SU-DHL-6 (cell line): ENCODE results near the gene AOAH.

Experiments used
- EZH2phosphoT487 ChIP-seq: fragments of 200-600 bp; sonication (generic), shearing (Covaris generic); conservative IDR thresholded peaks from 2 replicates; pipeline ENCODE4 v1.6.1; 2018; ENCODE audit warnings: mild to moderate bottlenecking, antibody characterized with exemption, low read length, moderate library complexity, mixed read lengths
- TF ChIP-seq, protein P1 (sequence below): fragments of 200-600 bp; sonication (generic); IDR thresholded peaks from one replicate; pipeline ENCODE4 v1.5.1; 2017; ENCODE audit warnings: antibody characterized with exemption, mild to moderate bottlenecking, low read length, moderate library complexity; ENCODE audit not compliant: insufficient read depth, poor library complexity, severe bottlenecking

GRCh38 chr7:36527549-36527913 lies 196.8 kb downstream of the AOAH start:
- TF ChIP-seq, protein P1, sequence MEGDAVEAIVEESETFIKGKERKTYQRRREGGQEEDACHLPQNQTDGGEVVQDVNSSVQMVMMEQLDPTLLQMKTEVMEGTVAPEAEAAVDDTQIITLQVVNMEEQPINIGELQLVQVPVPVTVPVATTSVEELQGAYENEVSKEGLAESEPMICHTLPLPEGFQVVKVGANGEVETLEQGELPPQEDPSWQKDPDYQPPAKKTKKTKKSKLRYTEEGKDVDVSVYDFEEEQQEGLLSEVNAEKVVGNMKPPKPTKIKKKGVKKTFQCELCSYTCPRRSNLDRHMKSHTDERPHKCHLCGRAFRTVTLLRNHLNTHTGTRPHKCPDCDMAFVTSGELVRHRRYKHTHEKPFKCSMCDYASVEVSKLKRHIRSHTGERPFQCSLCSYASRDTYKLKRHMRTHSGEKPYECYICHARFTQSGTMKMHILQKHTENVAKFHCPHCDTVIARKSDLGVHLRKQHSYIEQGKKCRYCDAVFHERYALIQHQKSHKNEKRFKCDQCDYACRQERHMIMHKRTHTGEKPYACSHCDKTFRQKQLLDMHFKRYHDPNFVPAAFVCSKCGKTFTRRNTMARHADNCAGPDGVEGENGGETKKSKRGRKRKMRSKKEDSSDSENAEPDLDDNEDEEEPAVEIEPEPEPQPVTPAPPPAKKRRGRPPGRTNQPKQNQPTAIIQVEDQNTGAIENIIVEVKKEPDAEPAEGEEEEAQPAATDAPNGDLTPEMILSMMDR: no peak
- TF ChIP-seq EZH2phosphoT487: no peak
